Colonic mucosa (tissue), 4 donors: ENCODE data around the gene BBX. TPM values are rescaled to one million over a fixed set of nuclear protein-coding genes. Genes with fewer than 3 reads are reported as not detected.

Source experiments
- DNase-seq: peaks from one replicate; pipeline ENCODE4 v3.0.0-alpha.2; 2020
- H3K27ac ChIP-seq: fragments of 200-600 bp; one replicate; pipeline ENCODE4 v1.8.0; 2021
- H3K27me3 ChIP-seq: fragments of 200-600 bp; one replicate; pipeline ENCODE4 v1.8.0; 2021
- H3K36me3 ChIP-seq: fragments of 200-600 bp; one replicate; pipeline ENCODE4 v1.8.0; 2021
- H3K4me1 ChIP-seq: fragments of 200-600 bp; one replicate; pipeline ENCODE4 v1.8.0; 2021; ENCODE audit warnings: mild to moderate bottlenecking
- H3K4me3 ChIP-seq: fragments of 200-600 bp; one replicate; pipeline ENCODE4 v1.8.0; 2021
- H3K9ac ChIP-seq, 2 donors: one replicate each; pipeline ENCODE4 v1.7.0; 2013; ENCODE audit warnings: control low read depth in 2 of 2, low read depth in 2 of 2, low read length in 2 of 2
- H3K9me3 ChIP-seq: fragments of 200-600 bp; one replicate; pipeline ENCODE4 v1.8.0; 2021
- intact Hi-C: fragments of 100-400 bp; cut with DNase I; formaldehyde crosslinking; loops from one replicate; pipeline ENCODE4 v1.14.1; 2022
- total RNA-seq, 2 donors: library from RNA; stranded (reverse); fragmentation: NEBNext Ultra II Directional in 1 of 2; extraction: Animal tissue kit (Norgen Biotek cat#: 25700) in 1 of 2; gene quantifications; one replicate each; pipeline ENCODE4 v1.2.1, GENCODE V29; 2021
- TF ChIP-seq, protein P1 (sequence below): fragments of 200-600 bp; IDR thresholded peaks from one replicate; pipeline ENCODE4 v1.8.0; 2022; ENCODE audit warnings: antibody characterized with exemption, mild to moderate bottlenecking
- donor health status: healthy.
- donor health status: DM: no; HTN: no; CAD: no.
- donor health status: DM: no; HTN: no; CAD: no.

BBX gene
- 10 to 100 TPM; 21.5 to 44.3 TPM for total RNA-seq

DNA sequence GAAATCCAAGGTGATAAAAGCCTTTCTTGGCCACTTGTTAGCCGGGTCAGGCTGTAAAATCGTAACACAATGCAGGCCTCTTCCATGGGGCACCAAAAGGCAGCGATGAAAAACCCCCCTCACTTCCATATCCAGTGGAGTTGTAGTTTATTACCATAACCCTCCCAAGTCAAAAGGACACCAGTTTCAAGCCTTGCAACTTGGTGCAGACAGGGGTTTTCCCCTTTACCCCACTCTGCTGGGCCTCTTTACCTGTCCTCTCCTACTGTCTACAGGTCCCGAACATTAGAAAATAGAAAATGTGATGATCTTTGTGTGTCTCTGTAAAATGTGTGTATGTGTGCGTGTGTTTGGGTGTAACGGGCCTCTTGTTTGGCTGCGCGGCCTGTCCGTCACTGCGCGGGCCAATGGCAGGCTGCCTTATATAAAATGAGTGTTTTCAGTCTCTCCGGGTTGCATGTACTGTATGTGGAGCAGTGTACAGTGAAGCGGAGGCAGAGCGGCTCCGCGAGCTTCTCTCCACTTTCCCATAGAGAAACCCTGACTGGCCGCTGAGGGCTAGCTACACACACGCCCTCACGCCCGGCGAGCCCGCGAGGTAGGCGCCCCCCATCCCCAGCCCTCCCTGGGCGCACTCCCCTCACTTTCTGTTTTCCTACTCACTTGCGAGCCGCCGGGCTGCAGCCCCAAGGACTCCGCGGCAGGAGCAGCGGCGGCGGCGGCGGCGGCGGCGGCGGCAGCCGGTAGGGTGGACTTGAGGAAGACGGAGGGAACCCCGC, at the start of gene BBX:
BBX (plus strand) TSS at position 453 of the 779 bp plus-strand sequence. CDS start 187,499 bp downstream, outside the sequence.
- peak; percentile 96 for DNase-seq
- Histone ChIP-seq H3K9ac (peak within 1 kb of the TSS; percentile 83 to 91), H3K9me3 (no peaks in the 10 kb centered on the region), H3K4me3 (peak within 1 kb of the TSS; percentile 82), H3K27ac (peak within 1 kb of the TSS; percentile 95), H3K36me3 (no peaks in the 10 kb centered on the region), H3K27me3 (no peaks in the 10 kb centered on the region), H3K4me1 (no peaks in the 10 kb centered on the region)
- intact Hi-C loops, result loop anchor here (2.0 to 10.0 kb wide), 2 partner anchors 92 to 258 kb away; no protein-coding TSS in a partner anchor
- TF ChIP-seq, protein P1, sequence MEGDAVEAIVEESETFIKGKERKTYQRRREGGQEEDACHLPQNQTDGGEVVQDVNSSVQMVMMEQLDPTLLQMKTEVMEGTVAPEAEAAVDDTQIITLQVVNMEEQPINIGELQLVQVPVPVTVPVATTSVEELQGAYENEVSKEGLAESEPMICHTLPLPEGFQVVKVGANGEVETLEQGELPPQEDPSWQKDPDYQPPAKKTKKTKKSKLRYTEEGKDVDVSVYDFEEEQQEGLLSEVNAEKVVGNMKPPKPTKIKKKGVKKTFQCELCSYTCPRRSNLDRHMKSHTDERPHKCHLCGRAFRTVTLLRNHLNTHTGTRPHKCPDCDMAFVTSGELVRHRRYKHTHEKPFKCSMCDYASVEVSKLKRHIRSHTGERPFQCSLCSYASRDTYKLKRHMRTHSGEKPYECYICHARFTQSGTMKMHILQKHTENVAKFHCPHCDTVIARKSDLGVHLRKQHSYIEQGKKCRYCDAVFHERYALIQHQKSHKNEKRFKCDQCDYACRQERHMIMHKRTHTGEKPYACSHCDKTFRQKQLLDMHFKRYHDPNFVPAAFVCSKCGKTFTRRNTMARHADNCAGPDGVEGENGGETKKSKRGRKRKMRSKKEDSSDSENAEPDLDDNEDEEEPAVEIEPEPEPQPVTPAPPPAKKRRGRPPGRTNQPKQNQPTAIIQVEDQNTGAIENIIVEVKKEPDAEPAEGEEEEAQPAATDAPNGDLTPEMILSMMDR, result no peak

DNA sequence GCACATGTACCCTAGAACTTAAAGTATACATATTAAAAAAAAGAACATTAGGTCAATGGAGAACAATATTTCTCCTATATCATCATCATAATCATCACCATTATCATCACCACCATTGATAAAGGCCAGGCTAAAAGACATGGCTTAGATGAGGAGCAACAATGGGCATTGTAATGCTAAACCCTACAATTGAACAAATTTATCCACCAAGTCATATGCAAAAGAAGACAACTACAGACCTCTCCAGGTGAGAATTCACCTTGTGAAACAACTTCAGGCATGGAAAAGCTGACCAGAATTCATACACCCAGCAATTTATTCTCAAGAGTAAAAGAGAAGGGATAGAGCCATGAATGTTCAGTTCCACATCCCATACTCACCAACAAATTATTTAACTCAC, 46.3 kb upstream of the BBX start:
- Histone ChIP-seq H3K4me1 (no peaks in the 10 kb centered on the region), H3K27me3 (no peaks in the 10 kb centered on the region), H3K4me3 (no peak overlapping the region), H3K27ac (no peak overlapping the region), H3K9me3 (no peaks in the 10 kb centered on the region), H3K9ac (no peak overlapping the region), H3K36me3 (no peaks in the 10 kb centered on the region)
- intact Hi-C loops, result no loop called here
- DNase-seq, result no peak
- TF ChIP-seq, protein P1, result no peak

DNA sequence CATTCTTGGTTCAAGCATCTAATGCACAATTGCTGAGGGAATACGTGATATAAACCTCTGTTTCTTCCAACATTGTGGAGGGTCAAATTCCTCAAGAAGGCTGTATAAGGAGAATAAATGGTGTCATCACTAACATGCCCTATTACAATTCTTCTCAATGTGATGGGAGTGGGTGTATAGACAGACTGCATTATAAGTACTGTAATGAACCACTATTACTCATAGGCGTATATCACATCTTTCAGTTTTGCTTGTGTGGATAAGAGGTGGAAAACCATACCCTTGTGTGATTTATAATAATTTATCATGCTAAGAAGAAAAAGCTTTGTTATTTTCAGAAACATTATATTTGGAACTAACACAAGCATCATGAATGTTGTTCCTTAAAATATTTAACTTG, 35.3 kb upstream of the BBX start:
- H3K27ac ChIP-seq, result no peak overlapping the region
- H3K9me3 ChIP-seq, result no peaks in the 10 kb centered on the region
- TF ChIP-seq, protein P1, result no peak
- H3K9ac ChIP-seq, result no peak overlapping the region
- H3K27me3 ChIP-seq, result no peaks in the 10 kb centered on the region
- no peak for DNase-seq
- no peaks in the 10 kb centered on the region for H3K4me1 ChIP-seq
- intact Hi-C loops, result no loop called here
- H3K4me3 ChIP-seq, result no peak overlapping the region
- H3K36me3 ChIP-seq, result no peaks in the 10 kb centered on the region

DNA sequence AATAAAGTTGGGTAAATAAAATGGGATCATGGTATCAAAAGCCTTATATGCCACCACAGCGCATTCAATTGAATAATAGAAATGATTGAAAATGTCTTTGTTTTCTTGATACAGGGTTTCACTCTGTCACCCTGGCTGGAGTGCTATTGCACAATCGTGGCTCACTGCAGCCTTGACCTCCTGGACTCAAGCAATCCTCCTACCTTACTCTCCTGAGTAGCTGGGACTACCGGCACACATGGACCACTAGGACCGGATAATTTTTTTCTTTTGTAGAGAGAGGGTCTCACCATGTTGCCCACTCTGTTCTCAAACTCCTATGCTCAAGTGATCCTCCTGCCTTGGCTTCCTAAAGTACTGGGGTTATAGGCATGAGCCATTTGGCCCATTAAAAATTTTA, 33.8 kb upstream of the BBX start:
- Histone ChIP-seq H3K4me1 (no peaks in the 10 kb centered on the region), H3K27ac (no peak overlapping the region), H3K4me3 (no peak overlapping the region), H3K36me3 (no peaks in the 10 kb centered on the region), H3K9me3 (no peaks in the 10 kb centered on the region), H3K27me3 (no peaks in the 10 kb centered on the region), H3K9ac (no peak overlapping the region)
- intact Hi-C loops, result no loop called here
- no peak for DNase-seq
- TF ChIP-seq, protein P1, result no peak

DNA sequence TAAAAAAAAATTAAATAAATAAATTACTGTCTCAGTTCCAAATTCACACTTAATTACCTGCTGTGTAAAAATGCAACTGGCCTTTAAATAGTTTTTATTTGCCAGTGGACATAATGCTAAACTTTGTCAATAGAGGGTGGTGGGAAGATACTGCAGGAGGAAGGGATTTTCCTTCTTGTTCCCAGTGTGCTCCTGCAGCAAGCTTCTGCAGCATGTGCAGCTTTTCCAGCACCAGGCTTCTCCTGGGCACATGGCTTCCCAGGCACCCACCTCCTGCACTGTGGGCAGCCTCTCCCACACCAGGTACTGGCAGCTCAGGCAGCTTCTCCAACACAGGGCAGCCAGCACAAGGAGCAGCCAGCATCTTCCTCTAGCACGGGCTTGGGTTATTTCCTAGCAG, 29.6 kb upstream of the BBX start:
- TF ChIP-seq, protein P1, result no peak
- DNase-seq, result no peak
- intact Hi-C loops, result no loop called here
- H3K4me1 ChIP-seq, result no peaks in the 10 kb centered on the region
- H3K9ac ChIP-seq, result no peak overlapping the region
- no peaks in the 10 kb centered on the region for H3K27me3 ChIP-seq
- H3K27ac ChIP-seq, result no peak overlapping the region
- H3K36me3 ChIP-seq, result no peaks in the 10 kb centered on the region
- no peaks in the 10 kb centered on the region for H3K9me3 ChIP-seq
- no peak overlapping the region for H3K4me3 ChIP-seq
